ENCODE measurements around the gene SLC34A1. TPM values are rescaled to one million over a fixed set of nuclear protein-coding genes. Genes with fewer than 3 reads are reported as not detected.
"Not testable (repeated sequence)": the region's sequence is repeated elsewhere in the genome, so short reads cannot be mapped to it uniquely, and the experiment has no call there.

Gene SLC34A1
- total and polyA plus RNA-seq, 2 donors from 2014 or later: 0.91 to 211 TPM

DNA sequence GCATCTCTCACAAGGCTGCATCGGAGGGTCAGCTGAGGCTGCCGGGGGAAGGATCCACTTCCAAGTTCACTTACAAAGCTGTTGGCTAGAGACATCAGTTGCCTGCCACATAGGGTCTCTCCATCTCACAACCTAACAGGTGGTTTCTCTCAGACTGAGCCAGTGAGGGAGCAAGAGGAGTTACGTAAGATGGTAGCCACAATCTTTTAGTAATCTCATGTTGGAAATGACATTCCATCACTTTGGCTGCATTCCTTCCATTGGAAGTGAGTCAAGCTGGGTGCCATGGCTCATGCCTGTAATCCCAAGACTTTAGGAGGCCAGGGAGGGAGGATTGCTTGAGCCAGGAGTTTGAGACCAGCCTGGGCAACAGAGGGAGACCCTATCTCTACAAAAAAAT, 34.8 kb downstream of the SLC34A1 start:
- TF ChIP-seq, protein P1, sequence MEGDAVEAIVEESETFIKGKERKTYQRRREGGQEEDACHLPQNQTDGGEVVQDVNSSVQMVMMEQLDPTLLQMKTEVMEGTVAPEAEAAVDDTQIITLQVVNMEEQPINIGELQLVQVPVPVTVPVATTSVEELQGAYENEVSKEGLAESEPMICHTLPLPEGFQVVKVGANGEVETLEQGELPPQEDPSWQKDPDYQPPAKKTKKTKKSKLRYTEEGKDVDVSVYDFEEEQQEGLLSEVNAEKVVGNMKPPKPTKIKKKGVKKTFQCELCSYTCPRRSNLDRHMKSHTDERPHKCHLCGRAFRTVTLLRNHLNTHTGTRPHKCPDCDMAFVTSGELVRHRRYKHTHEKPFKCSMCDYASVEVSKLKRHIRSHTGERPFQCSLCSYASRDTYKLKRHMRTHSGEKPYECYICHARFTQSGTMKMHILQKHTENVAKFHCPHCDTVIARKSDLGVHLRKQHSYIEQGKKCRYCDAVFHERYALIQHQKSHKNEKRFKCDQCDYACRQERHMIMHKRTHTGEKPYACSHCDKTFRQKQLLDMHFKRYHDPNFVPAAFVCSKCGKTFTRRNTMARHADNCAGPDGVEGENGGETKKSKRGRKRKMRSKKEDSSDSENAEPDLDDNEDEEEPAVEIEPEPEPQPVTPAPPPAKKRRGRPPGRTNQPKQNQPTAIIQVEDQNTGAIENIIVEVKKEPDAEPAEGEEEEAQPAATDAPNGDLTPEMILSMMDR (IDR thresholded peaks at IDR 0.05; ENCODE audit: borderline replicate concordance, extremely low read depth, insufficient read depth): no peak
- intact Hi-C loops (cut with DNase I): no loop called here
- Histone ChIP-seq H3K4me3 (ENCODE audit: low read length in 3 of 3) (no peak overlapping the region), H3K9ac (ENCODE audit: low read length in 3 of 3) (no peak overlapping the region), H3K4me1 (ENCODE audit: control insufficient read depth in 2 of 3, insufficient read depth in 2 of 3, low read depth in 1 of 3, low read length in 3 of 3) (peaks cover 0 to 4% (median 0%) of the 10 kb centered on the region in 3 donors), H3K9me3 (ENCODE audit: control insufficient read depth in 2 of 3, insufficient read depth in 1 of 3, low read length in 3 of 3) (no peaks in the 10 kb centered on the region), H3K27ac (ENCODE audit: low read depth in 2 of 2, low read length in 2 of 2) (no peak overlapping the region), H3K27me3 (ENCODE audit: control insufficient read depth, insufficient read depth, low read length) (no peaks in the 10 kb centered on the region), H3K36me3 (ENCODE audit: control insufficient read depth in 2 of 3, insufficient read depth in 3 of 3, low read length in 3 of 3) (no peaks in the 10 kb centered on the region)
- FAIRE-seq (no peak), DNase-seq (peak in 1 of 5 donors; percentile 29)

- H3K4me3 ChIP-seq (ENCODE audit: low read length in 3 of 3); H3K27me3 ChIP-seq (ENCODE audit: control insufficient read depth, insufficient read depth, low read length); H3K4me1 ChIP-seq (ENCODE audit: control insufficient read depth in 2 of 3, insufficient read depth in 2 of 3, low read depth in 1 of 3, low read length in 3 of 3); H3K9me3 ChIP-seq (ENCODE audit: control insufficient read depth in 2 of 3, insufficient read depth in 1 of 3, low read length in 3 of 3); H3K9ac ChIP-seq (ENCODE audit: low read length in 3 of 3); H3K36me3 ChIP-seq (ENCODE audit: control insufficient read depth in 2 of 3, insufficient read depth in 3 of 3, low read length in 3 of 3); DNase-seq; intact Hi-C loops (cut with DNase I); H3K27ac ChIP-seq (ENCODE audit: low read depth in 2 of 2, low read length in 2 of 2); FAIRE-seq: not testable (repeated sequence)
Observed at GRCh38 chr5:177420472-177420871, 36.2 kb downstream of the SLC34A1 start.

- DNase-seq: no peak
- no peak overlapping the region for H3K9ac ChIP-seq (ENCODE audit: low read length in 3 of 3)
- intact Hi-C loops (cut with DNase I): no loop called here
- TF ChIP-seq, protein P1 (IDR thresholded peaks at IDR 0.05; ENCODE audit: borderline replicate concordance, extremely low read depth, insufficient read depth): no peak
- H3K36me3 ChIP-seq (ENCODE audit: control insufficient read depth in 2 of 3, insufficient read depth in 3 of 3, low read length in 3 of 3): no peaks in the 10 kb centered on the region
- no peak overlapping the region for H3K27ac ChIP-seq (ENCODE audit: low read depth in 2 of 2, low read length in 2 of 2)
- no peak for FAIRE-seq
- H3K4me3 ChIP-seq (ENCODE audit: low read length in 3 of 3): no peak overlapping the region
- no peaks in the 10 kb centered on the region for H3K9me3 ChIP-seq (ENCODE audit: control insufficient read depth in 2 of 3, insufficient read depth in 1 of 3, low read length in 3 of 3)
- H3K4me1 ChIP-seq (ENCODE audit: control insufficient read depth in 2 of 3, insufficient read depth in 2 of 3, low read depth in 1 of 3, low read length in 3 of 3): peaks cover 0 to 9% (median 5%) of the 10 kb centered on the region in 3 donors
- no peaks in the 10 kb centered on the region for H3K27me3 ChIP-seq (ENCODE audit: control insufficient read depth, insufficient read depth, low read length)
Observed at GRCh38 chr5:177421062-177421798, 37.0 kb downstream of the SLC34A1 start.

- TF ChIP-seq, protein P1 (IDR thresholded peaks at IDR 0.05; ENCODE audit: borderline replicate concordance, extremely low read depth, insufficient read depth): no peak
- intact Hi-C loops (cut with DNase I): no loop called here
- no peaks in the 10 kb centered on the region for H3K27me3 ChIP-seq (ENCODE audit: control insufficient read depth, insufficient read depth, low read length)
- H3K27ac ChIP-seq (ENCODE audit: low read depth in 2 of 2, low read length in 2 of 2): no peak overlapping the region
- H3K9me3 ChIP-seq (ENCODE audit: control insufficient read depth in 2 of 3, insufficient read depth in 1 of 3, low read length in 3 of 3): no peaks in the 10 kb centered on the region
- DNase-seq (no peak), FAIRE-seq (no peak)
- peaks cover 3 to 17% (median 16%) of the 10 kb centered on the region in 3 donors for H3K4me1 ChIP-seq (ENCODE audit: control insufficient read depth in 2 of 3, insufficient read depth in 2 of 3, low read depth in 1 of 3, low read length in 3 of 3)
- no peaks in the 10 kb centered on the region for H3K36me3 ChIP-seq (ENCODE audit: control insufficient read depth in 2 of 3, insufficient read depth in 3 of 3, low read length in 3 of 3)
- no peak overlapping the region for H3K4me3 ChIP-seq (ENCODE audit: low read length in 3 of 3)
- no peak overlapping the region for H3K9ac ChIP-seq (ENCODE audit: low read length in 3 of 3)
Observed at GRCh38 chr5:177423671-177424070, 39.4 kb downstream of the SLC34A1 start.

Measured in kidney (tissue), 14 donors.